Tibial nerve (tissue), 4 donors: ENCODE data around the gene LBHD2.

Experiments used
- CTCF ChIP-seq, 5 experiments: fragments of 200-600 bp in 3 of 5; fragments of 450-650 bp in 2 of 5; sonication (generic) in 3 of 5; IDR thresholded peaks; one replicate each; pipeline ENCODE4 v1.5.1; 2016 to 2019; ENCODE audit warnings: antibody characterized with exemption in 5 of 5, mild to moderate bottlenecking in 3 of 5, moderate library complexity in 2 of 5
- EP300 ChIP-seq, 2 donors: sonication (generic); formaldehyde crosslinking; IDR thresholded peaks; one replicate each; pipeline ENCODE4 v1.6.1; 2017; ENCODE audit warnings: antibody characterized with exemption in 2 of 2, mild to moderate bottlenecking in 1 of 2

DNA sequence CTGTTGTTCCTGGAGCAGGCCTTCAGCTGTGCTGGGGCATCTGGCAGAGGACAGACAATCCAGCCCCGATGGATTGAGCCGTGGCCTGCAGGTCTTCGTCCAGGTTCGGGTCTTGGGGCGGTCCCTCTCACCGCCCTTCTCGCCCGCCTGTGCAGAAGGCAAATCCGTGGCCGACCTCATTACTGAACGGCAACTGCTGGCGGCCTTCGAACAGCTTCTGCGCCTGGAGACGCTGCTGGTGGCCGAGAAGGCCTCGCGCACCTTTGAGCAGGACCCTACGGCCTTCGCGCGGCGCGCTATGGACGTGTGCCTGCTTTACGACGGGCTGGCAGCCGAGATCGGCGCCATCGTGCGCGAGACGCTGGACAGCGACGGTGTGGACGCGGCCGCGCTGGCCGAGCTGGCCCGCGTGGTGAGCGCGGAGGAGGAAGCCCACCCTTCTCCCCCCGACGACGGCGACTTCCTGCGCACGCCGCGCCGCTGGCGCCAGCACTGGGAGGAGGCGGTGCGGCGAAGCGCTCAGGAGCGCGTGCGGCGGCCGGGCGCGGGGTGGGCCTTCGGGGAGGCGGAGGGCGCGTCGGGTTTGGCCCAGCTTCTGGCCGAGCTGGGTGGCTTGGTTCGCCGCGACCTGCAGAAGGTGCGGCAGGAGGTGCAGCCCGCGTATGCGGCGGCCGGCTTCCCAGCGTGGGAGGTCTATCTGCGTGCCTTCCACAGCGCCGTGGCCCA, 18.1 kb downstream of the LBHD2 start:
- TF ChIP-seq CTCF (IDR thresholded peaks at IDR 0.05): no peak
- no peak for TF ChIP-seq EP300 (IDR thresholded peaks at IDR 0.05)
